22Rv1 (cell line): ENCODE results near the gene MAP4K5.

Source experiments
- ZFX ChIP-seq: fragments of 450-650 bp; IDR thresholded peaks from 2 replicates; pipeline ENCODE4 v1.6.1; 2017; ENCODE audit warnings: antibody characterized with exemption, borderline replicate concordance
- TF ChIP-seq, protein P1 (sequence below): fragments of 450-650 bp; IDR thresholded peaks from 2 replicates; pipeline ENCODE4 v1.5.1; 2017; ENCODE audit warnings: mild to moderate bottlenecking

DNA sequence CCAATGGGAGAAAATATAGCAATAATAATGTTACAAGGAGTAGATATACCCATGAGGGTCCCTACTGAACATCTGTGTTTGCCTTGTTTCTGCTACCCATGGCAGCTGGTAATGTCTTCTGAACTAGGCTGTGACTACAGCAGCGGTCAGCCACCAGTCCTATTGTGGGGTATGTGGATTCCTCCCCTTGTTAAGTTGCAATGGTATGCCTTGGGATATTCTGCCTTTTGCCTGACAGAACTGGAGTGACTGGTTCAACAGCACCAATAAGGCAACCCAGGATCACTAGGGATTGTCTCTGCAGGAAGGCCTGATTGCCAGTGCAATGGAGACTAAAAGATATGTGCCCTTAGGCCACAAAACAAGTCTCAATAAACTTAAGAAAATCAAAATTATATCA lies 17.9 kb upstream of the MAP4K5 start:
- TF ChIP-seq, protein P1, sequence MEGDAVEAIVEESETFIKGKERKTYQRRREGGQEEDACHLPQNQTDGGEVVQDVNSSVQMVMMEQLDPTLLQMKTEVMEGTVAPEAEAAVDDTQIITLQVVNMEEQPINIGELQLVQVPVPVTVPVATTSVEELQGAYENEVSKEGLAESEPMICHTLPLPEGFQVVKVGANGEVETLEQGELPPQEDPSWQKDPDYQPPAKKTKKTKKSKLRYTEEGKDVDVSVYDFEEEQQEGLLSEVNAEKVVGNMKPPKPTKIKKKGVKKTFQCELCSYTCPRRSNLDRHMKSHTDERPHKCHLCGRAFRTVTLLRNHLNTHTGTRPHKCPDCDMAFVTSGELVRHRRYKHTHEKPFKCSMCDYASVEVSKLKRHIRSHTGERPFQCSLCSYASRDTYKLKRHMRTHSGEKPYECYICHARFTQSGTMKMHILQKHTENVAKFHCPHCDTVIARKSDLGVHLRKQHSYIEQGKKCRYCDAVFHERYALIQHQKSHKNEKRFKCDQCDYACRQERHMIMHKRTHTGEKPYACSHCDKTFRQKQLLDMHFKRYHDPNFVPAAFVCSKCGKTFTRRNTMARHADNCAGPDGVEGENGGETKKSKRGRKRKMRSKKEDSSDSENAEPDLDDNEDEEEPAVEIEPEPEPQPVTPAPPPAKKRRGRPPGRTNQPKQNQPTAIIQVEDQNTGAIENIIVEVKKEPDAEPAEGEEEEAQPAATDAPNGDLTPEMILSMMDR = no peak
- no peak for TF ChIP-seq ZFX
